PFSK-1 (cell line): Measurements from ENCODE around the gene ANKRD9.

Experiments used
- FOXP2 ChIP-seq: optimal IDR thresholded peaks from 2 replicates; pipeline ENCODE3; 2011; ENCODE audit warnings: borderline replicate concordance, control low read depth, inconsistent platforms; ENCODE audit not compliant: insufficient read depth; ENCODE audit errors: extremely low read length, extremely low read depth
- POLR2AphosphoS5 ChIP-seq: IDR thresholded peaks from 2 replicates; pipeline ENCODE4 v1.6.1; 2012; ENCODE audit warnings: low read depth, mild to moderate bottlenecking, control low read depth, low read length, moderate library complexity
- SIN3A ChIP-seq: IDR thresholded peaks from 2 replicates; pipeline ENCODE4 v1.6.1; 2012; ENCODE audit warnings: mild to moderate bottlenecking, low read length, moderate library complexity, borderline replicate concordance; ENCODE audit not compliant: insufficient read depth
- TAF1 ChIP-seq: IDR thresholded peaks from 2 replicates; pipeline ENCODE4 v1.6.1; 2012; ENCODE audit warnings: low read length, control low read depth, borderline replicate concordance; ENCODE audit not compliant: insufficient read depth
- TF ChIP-seq, protein P1 (sequence below), 2 experiments: IDR thresholded peaks; 2 replicates each; pipeline versions ENCODE4 v1.6.1 to v1.8.0; 2011 to 2012; ENCODE audit warnings: low read depth in 2 of 2, low read length in 2 of 2, control low read depth in 1 of 2, inconsistent platforms in 1 of 2, mild to moderate bottlenecking in 1 of 2, moderate library complexity in 1 of 2; ENCODE audit not compliant: insufficient read depth in 1 of 2

The ANKRD9 gene

DNA sequence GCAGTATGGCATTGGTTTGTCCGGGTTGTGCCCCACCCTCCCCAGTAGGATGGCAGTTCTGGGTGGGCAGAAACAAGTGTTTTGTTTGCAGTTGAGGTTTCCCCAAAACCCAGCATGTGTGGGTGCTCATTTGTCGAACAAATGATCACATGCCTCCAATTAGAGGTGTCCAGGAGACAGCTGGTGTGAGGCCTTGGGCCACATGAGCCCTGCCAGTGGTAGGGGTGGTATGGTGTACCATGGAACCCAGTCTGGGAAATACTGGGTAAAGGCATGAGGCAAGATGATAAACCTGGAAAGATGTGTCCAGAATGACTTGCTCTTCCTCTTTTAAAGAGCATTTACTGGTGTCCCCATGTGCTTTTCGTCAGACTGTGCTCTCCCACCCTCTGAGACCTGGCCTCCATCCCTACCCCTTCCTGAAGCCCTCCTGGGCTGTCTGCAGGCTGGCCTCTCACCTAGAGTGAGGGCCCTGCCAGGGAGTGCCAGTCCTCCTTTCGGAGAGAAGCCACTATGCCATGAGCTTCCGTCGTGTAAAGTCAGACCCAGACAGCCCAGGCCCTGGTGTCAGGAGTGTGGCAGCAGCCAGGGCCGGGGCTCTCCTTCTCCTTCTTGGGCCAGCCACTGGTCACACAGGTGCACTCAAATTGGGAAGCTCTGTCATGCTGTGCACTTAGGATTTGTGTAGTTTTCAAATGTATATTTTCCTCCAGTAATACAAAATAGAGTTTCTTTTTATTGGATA lies 17.6 kb downstream of the ANKRD9 start:
- no peak for TF ChIP-seq POLR2AphosphoS5

DNA sequence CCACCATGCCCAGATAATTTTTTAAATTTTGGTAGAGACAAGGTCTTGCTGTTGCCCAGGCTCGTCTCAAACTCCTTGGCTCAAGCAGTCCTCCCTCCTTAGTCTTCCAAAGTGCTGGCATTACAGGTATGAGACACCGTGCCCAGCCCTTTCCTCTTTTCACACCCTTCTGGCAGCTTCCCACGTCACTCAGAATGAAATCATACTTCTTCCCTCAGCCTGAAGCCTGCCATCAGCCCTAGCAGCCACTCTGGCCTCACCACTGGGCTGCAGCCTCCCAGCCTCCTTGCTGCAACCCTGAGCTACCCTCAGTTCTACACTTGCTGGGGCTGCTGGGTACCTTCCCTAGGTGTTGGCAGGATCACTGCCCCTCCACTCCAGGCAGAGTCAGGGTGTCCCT lies 18.2 kb downstream of the ANKRD9 start:
- TF ChIP-seq FOXP2, result no peak
- no peak for TF ChIP-seq SIN3A

DNA sequence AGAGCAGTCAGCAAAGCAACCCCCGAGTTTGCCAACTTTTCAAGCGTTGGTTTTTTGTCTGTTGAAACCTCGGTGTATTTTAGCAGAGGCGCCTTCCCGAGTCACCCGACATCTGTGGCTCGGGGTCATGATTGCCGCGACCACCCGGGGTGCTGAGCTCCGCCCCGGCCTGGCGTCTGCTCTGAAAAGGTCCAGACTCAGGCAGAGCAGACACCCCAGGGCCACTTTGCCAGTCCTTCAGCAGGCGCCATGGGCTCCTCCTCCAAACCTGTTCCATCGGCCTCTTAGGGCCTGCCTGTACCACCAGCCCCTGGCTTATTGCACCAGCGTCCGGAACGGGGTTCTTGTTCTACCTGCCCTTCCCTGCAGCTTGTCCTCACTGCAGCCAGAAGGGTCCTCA lies 19.1 kb downstream of the ANKRD9 start:
- TF ChIP-seq POLR2AphosphoS5, result no peak
- TF ChIP-seq, protein P1, sequence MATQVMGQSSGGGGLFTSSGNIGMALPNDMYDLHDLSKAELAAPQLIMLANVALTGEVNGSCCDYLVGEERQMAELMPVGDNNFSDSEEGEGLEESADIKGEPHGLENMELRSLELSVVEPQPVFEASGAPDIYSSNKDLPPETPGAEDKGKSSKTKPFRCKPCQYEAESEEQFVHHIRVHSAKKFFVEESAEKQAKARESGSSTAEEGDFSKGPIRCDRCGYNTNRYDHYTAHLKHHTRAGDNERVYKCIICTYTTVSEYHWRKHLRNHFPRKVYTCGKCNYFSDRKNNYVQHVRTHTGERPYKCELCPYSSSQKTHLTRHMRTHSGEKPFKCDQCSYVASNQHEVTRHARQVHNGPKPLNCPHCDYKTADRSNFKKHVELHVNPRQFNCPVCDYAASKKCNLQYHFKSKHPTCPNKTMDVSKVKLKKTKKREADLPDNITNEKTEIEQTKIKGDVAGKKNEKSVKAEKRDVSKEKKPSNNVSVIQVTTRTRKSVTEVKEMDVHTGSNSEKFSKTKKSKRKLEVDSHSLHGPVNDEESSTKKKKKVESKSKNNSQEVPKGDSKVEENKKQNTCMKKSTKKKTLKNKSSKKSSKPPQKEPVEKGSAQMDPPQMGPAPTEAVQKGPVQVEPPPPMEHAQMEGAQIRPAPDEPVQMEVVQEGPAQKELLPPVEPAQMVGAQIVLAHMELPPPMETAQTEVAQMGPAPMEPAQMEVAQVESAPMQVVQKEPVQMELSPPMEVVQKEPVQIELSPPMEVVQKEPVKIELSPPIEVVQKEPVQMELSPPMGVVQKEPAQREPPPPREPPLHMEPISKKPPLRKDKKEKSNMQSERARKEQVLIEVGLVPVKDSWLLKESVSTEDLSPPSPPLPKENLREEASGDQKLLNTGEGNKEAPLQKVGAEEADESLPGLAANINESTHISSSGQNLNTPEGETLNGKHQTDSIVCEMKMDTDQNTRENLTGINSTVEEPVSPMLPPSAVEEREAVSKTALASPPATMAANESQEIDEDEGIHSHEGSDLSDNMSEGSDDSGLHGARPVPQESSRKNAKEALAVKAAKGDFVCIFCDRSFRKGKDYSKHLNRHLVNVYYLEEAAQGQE (IDR thresholded peaks at IDR 0.05; ENCODE audit: insufficient read depth in 1 of 2, low read depth in 2 of 2, low read length in 2 of 2), result no peak
- TF ChIP-seq SIN3A, result no peak
- no peak for TF ChIP-seq TAF1
- TF ChIP-seq FOXP2, result no peak

DNA sequence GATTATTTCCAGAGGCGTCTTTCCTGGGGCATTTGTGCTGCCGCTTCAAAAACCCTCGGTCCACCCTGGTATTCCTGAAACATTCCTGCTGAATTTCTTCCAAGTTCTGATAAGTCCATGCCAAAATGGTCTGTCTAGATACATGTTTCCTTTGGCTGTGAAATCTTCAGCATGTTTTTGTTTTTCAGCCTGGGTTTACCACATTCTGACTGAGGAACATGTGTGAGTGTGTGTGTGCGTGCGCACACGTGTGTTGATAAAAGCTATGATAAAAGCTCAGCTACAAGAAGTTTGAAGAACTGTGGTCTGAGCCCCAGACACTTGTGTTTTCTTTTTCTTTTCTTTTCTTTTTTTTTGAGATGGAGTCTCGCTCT lies 22.4 kb downstream of the ANKRD9 start:
- no peak for TF ChIP-seq POLR2AphosphoS5
- no peak for TF ChIP-seq TAF1
- TF ChIP-seq SIN3A, result no peak
- TF ChIP-seq, protein P1 (IDR thresholded peaks at IDR 0.05; ENCODE audit: insufficient read depth in 1 of 2, low read depth in 2 of 2, low read length in 2 of 2), result no peak
- TF ChIP-seq FOXP2, result no peak

DNA sequence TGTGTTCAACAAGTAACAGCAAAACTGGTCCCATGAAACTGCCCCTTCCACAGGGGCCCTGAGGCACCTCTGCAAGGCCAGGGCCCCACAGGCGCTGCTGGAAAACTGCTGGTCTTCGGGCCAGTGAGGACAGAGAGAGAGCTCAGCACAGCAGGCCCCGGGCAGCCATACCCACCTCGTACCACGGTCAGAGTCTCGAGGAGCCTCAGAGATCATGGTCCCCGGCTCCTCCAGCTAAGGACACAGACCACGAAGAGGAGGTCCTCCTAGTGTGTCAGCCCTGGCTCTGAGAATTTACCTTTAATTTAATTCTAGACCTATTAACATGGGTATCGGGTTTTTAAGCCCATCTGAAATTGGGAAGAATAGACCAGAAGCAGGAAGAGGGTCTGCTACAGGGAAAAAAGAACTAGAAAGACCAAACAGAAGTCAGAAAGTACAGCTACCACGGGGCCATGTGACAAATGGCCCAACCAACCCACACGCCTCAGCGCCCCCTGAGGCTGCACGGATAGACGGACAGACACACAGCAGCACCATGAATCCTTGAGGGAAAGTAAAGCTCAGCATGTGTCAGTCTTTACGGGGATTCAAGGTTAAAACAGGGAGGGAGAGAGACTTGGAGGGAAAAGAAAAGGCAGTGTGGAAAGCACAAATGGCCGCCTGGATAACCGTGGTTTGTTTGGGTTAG lies 22.9 kb downstream of the ANKRD9 start:
- TF ChIP-seq TAF1 (no peak), FOXP2 (no peak), POLR2AphosphoS5 (no peak)
- TF ChIP-seq, protein P1 (IDR thresholded peaks at IDR 0.05; ENCODE audit: insufficient read depth in 1 of 2, low read depth in 2 of 2, low read length in 2 of 2), result no peak

DNA sequence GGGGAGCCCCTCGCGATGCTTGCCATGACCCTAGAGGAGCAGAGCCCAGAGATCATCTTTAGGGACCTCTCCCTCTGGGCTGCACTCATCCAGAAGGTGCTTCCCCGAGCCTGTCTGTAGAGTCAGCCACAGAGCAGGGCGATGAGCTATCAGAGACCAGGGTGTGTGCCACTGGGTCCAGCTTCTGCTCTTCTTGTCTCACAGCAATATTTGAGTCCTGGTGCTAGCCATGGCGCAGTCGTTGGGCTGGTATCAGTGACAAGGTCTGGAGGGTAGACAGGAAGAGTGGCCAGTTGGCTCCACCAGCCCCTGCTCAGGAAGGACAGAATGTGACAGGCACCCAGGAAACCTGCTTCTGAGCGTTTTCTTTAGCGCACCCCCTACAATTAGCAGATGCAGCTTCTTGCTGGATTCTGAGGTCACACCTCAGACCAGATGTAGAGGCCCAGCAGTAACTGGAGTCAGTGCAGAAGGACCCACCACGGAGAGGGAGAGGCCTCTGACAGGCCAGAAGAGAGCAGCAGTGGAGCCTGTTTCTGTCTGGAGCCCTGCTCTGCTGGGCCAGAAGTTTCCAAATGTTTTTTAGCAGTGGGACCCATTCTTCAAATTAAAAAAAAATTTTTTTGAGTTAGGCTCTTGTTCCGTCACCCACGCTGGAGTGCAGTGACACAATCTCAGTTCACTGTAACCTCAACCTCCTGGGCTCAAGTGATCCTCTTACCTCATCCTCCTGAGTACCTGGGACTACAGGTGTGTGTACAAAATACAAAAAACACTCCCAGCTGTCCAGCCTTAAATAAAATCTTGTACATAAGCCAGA lies 23.7 kb downstream of the ANKRD9 start:
- no peak for TF ChIP-seq TAF1
- TF ChIP-seq FOXP2, result no peak
- TF ChIP-seq, protein P1 (IDR thresholded peaks at IDR 0.05; ENCODE audit: insufficient read depth in 1 of 2, low read depth in 2 of 2, low read length in 2 of 2), result no peak
- TF ChIP-seq SIN3A, result no peak
- TF ChIP-seq POLR2AphosphoS5, result no peak
